Endothelial cell of umbilical vein (primary cell): ENCODE results near the gene MEIS3. TPM values are rescaled to one million over a fixed set of nuclear protein-coding genes. Genes with fewer than 3 reads are reported as not detected.
A peak's percentile ranks its signal among the peaks of the same experiment; 100 is the strongest.

Experiments
- BruUV-seq: library from RNA; stranded (reverse); fragments of 400-500 nt; replicated peaks from 2 replicates; lab custom pipeline; 2021; lab: Mats Ljungman, UMichigan
- CTCF ChIA-PET: fragments of 300-600, 350-600 bp; sonication (Branson Sonifier 250); formaldehyde crosslinking; loops from one replicate; lab custom pipeline; 2021; ENCODE audit warnings: antibody characterized with exemption, inconsistent platforms; lab: Charles Lee
- POLR2A ChIA-PET: fragments of 300-600, 350-600 bp; sonication (Branson Sonifier 250); formaldehyde crosslinking; loops from one replicate; lab custom pipeline; 2021; ENCODE audit warnings: antibody characterized with exemption, inconsistent platforms; lab: Charles Lee
- DNase-seq: peaks from one replicate; pipeline ENCODE4 v3.0.0-alpha.2; 2011; ENCODE audit warnings: low read depth, low spot score
- FAIRE-seq: peaks from 2 replicates; lab custom pipeline; 2011; peaks lifted over from hg19 to GRCh38; lab: Jason Lieb, UNC
- H2AFZ ChIP-seq: 2 replicates; pipeline ENCODE4 v1.6.0; 2012; ENCODE audit warnings: low read depth, low read length, control low read depth, inconsistent platforms
- H3K27ac ChIP-seq: 2 replicates; pipeline ENCODE4 v1.5.1; 2011; ENCODE audit warnings: low read depth, mild to moderate bottlenecking, control low read depth, low read length, moderate library complexity; ENCODE audit not compliant: insufficient read depth
- H3K27me3 ChIP-seq, 2 experiments: 2 replicates each; pipeline versions ENCODE4 v1.6.0 to v1.6.1; 2011; ENCODE audit warnings: low read length in 2 of 2, mixed read lengths in 1 of 2; ENCODE audit not compliant: control insufficient read depth in 2 of 2, insufficient read depth in 2 of 2
- H3K36me3 ChIP-seq, 2 experiments: 2 replicates in 1 of 2; 3 replicates in 1 of 2; pipeline ENCODE4 v1.5.1; 2011; ENCODE audit warnings: low read length in 2 of 2, mild to moderate bottlenecking in 1 of 2, moderate library complexity in 1 of 2; ENCODE audit not compliant: control insufficient read depth in 2 of 2, insufficient read depth in 2 of 2; ENCODE audit errors: extremely low read depth in 1 of 2
- H3K4me1 ChIP-seq: 3 replicates; pipeline ENCODE4 v1.5.1; 2011; ENCODE audit warnings: mild to moderate bottlenecking, low read length; ENCODE audit not compliant: control insufficient read depth, insufficient read depth; ENCODE audit errors: extremely low read depth
- H3K4me2 ChIP-seq: 2 replicates; pipeline ENCODE4 v1.6.1; 2011; ENCODE audit warnings: low read length, control low read depth, mixed read lengths; ENCODE audit not compliant: insufficient read depth
- H3K4me3 ChIP-seq, 3 experiments: fragments of 200-600 bp in 1 of 3; sonication (generic), shearing (Covaris generic) in 1 of 3; replicated peaks in 1 of 3; 2 replicates each; pipeline ENCODE4 v1.5.1; 2011 to 2016; ENCODE audit warnings: control low read depth in 3 of 3, low read length in 3 of 3, mild to moderate bottlenecking in 2 of 3, inconsistent platforms in 1 of 3, low read depth in 1 of 3, moderate library complexity in 1 of 3; ENCODE audit not compliant: insufficient read depth in 1 of 3
- H3K79me2 ChIP-seq: 2 replicates; pipeline ENCODE4 v1.6.0; 2012; ENCODE audit warnings: low read length, inconsistent platforms; ENCODE audit not compliant: control insufficient read depth, insufficient read depth
- H3K9ac ChIP-seq: replicated peaks from 2 replicates; pipeline ENCODE3; 2011; ENCODE audit warnings: low read length, control low read depth; ENCODE audit not compliant: insufficient read depth; ENCODE audit errors: extremely low read depth
- H3K9me1 ChIP-seq: replicated peaks from 3 replicates; pipeline ENCODE4 v1.6.0; 2011; ENCODE audit warnings: mild to moderate bottlenecking, low read length; ENCODE audit not compliant: control insufficient read depth, insufficient read depth; ENCODE audit errors: extremely low read depth
- H3K9me3 ChIP-seq: replicated peaks from 2 replicates; pipeline ENCODE4 v1.5.1; 2012; ENCODE audit warnings: low read length, inconsistent platforms; ENCODE audit not compliant: control insufficient read depth, insufficient read depth
- H4K20me1 ChIP-seq: replicated peaks from 2 replicates; pipeline ENCODE3; 2011; ENCODE audit warnings: mild to moderate bottlenecking, low read length; ENCODE audit not compliant: control insufficient read depth, insufficient read depth; ENCODE audit errors: extremely low read depth
- GATA2 ChIP-seq: IDR thresholded peaks from 2 replicates; pipeline ENCODE4 v1.7.0; 2011; ENCODE audit warnings: low read depth, mild to moderate bottlenecking, moderate library complexity, mixed read lengths, low read length; ENCODE audit not compliant: insufficient read length, insufficient read depth
- MYC ChIP-seq: IDR thresholded peaks from one replicate; pipeline ENCODE4 v1.6.1; 2011; ENCODE audit warnings: mild to moderate bottlenecking, low read depth, low read length
- dilution Hi-C: fragments of 300-500 bp; cut with MboI; formaldehyde crosslinking; loops from one replicate; pipeline ENCODE4 v1.15.0; 2019; ENCODE audit warnings: low sequenced_read_pairs; ENCODE audit not compliant: extremely low pct_ligation_motif_present
- intact Hi-C: fragments of 100-400 bp; cut with micrococcal nuclease; formaldehyde crosslinking; loops from one replicate; pipeline ENCODE4 v1.10.0; 2022
- polyA plus RNA-seq, 4 experiments: library from polyadenylated mRNA; depleted of rRNA in 3 of 4; stranded (reverse) in 3 of 4; unstranded in 1 of 4; fragments of >200 nt; gene quantifications; 2 replicates each; pipeline versions ENCODE4 v1.2.1 to v1.2.3, GENCODE V29; 2011 to 2012; ENCODE audit warnings: missing spikeins in 1 of 4
- total RNA-seq: library from RNA; stranded (reverse); gene quantifications from 2 replicates; pipeline ENCODE4 v1.2.3, GENCODE V29; 2021
- TF ChIP-seq, protein P1 (sequence below), 2 donors: IDR thresholded peaks; 1 replicate in 1 of 2; 2 replicates in 1 of 2; pipeline ENCODE4 v1.5.1; 2011; ENCODE audit warnings: low read length in 2 of 2, mild to moderate bottlenecking in 2 of 2, moderate library complexity in 2 of 2, control low read depth in 1 of 2, inconsistent platforms in 1 of 2, low read depth in 1 of 2; ENCODE audit not compliant: insufficient read depth in 1 of 2; ENCODE audit errors: extremely low read depth in 1 of 2
- TF ChIP-seq, protein P2 (sequence below): IDR thresholded peaks from 2 replicates; pipeline ENCODE4 v1.6.1; 2011; ENCODE audit not compliant: insufficient read depth, insufficient read length

MEIS3 gene
- total and polyA plus RNA-seq, 2 donors (not counting 3 experiments of a cell fraction or from before 2014, with no cell fraction given) = 0.42 TPM; not detected in 1

- Histone ChIP-seq H3K9me3 (no peaks in the 10 kb centered on the region), H3K4me2 (no peak overlapping the region), H3K9ac (no peak overlapping the region), H3K27ac (no peak overlapping the region), H3K4me1 (no peaks in the 10 kb centered on the region), H3K36me3 (no peaks in the 10 kb centered on the region), H4K20me1 (no peaks in the 10 kb centered on the region), H3K9me1 (no peaks in the 10 kb centered on the region), H3K27me3 (peaks cover 0 to 2% of the 10 kb centered on the region in 2 experiments), H3K4me3 (no peak overlapping the region), H2AFZ (no peak overlapping the region), H3K79me2 (no peaks in the 10 kb centered on the region)
- BruUV-seq = no TSS peak
- DNase-seq (peak; percentile 55), FAIRE-seq (peak; percentile 98)
- ChIA-PET CTCF (interaction anchor here (0.5 to 10.7 kb wide), 57 partner anchors 9 to 427 kb away, joined by 3 to 454 read pairs (median 5); partner anchors contain the start of genes EHD2, INAFM1, KPTN and NOP53), POLR2A (no interaction called here)
- dilution Hi-C loops (no loop called here), intact Hi-C loops (loop anchor here (1.0 to 5.0 kb wide), 4 partner anchors 78 to 270 kb away; partner anchors contain the start of gene NAPA)
- TF ChIP-seq MYC (no peak), GATA2 (no peak)
- TF ChIP-seq, protein P1, sequence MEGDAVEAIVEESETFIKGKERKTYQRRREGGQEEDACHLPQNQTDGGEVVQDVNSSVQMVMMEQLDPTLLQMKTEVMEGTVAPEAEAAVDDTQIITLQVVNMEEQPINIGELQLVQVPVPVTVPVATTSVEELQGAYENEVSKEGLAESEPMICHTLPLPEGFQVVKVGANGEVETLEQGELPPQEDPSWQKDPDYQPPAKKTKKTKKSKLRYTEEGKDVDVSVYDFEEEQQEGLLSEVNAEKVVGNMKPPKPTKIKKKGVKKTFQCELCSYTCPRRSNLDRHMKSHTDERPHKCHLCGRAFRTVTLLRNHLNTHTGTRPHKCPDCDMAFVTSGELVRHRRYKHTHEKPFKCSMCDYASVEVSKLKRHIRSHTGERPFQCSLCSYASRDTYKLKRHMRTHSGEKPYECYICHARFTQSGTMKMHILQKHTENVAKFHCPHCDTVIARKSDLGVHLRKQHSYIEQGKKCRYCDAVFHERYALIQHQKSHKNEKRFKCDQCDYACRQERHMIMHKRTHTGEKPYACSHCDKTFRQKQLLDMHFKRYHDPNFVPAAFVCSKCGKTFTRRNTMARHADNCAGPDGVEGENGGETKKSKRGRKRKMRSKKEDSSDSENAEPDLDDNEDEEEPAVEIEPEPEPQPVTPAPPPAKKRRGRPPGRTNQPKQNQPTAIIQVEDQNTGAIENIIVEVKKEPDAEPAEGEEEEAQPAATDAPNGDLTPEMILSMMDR (IDR thresholded peaks at IDR 0.05; ENCODE audit: extremely low read depth in 1 of 2, insufficient read depth in 1 of 2, low read depth in 1 of 2, low read length in 2 of 2) = peak; percentile 73 to 88
- TF ChIP-seq, protein P2, sequence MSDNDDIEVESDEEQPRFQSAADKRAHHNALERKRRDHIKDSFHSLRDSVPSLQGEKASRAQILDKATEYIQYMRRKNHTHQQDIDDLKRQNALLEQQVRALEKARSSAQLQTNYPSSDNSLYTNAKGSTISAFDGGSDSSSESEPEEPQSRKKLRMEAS = no peak
These were observed 17.5 kb upstream of the MEIS3 start for GRCh38 chr19:47436712-47437401.
